MCF 10A (cell line): Measurements from ENCODE around the gene CYSTM1. TPM values are rescaled to one million over a fixed set of nuclear protein-coding genes. Genes with fewer than 3 reads are reported as not detected.

Source experiments
- BruUV-seq: library from RNA; stranded (reverse); fragments of 400-500 nt; replicated peaks from 2 replicates; lab custom pipeline; 2021; lab: Mats Ljungman, UMichigan
- CTCF ChIA-PET: fragments of 300-600 bp; sonication (Branson Sonifier 250); formaldehyde crosslinking; extraction: SDS; loops from one replicate; lab custom pipeline; 2021; ENCODE audit warnings: antibody characterized with exemption, inconsistent platforms; lab: Yijun Ruan, JAX
- POLR2A ChIA-PET: fragments of 300-600, 350-650 bp; sonication (Branson Sonifier 250); formaldehyde crosslinking; extraction: SDS; loops from one replicate; lab custom pipeline; 2020; ENCODE audit warnings: antibody characterized with exemption, inconsistent platforms; lab: Yijun Ruan, JAX
- DNase-seq: peaks from one replicate; pipeline ENCODE4 v3.0.0-alpha.2; 2018; ENCODE audit not compliant: unreplicated experiment
- H3K27ac Mint-ChIP-seq: one replicate; pipeline ENCODE4 v1.8.0; 2022; ENCODE audit warnings: mild to moderate bottlenecking, low read depth, mixed read lengths; ENCODE audit not compliant: unreplicated experiment
- H3K27me3 Mint-ChIP-seq: one replicate; pipeline ENCODE4 v1.8.0; 2022; ENCODE audit warnings: mixed read lengths; ENCODE audit not compliant: insufficient read depth, unreplicated experiment
- H3K36me3 Mint-ChIP-seq: one replicate; pipeline ENCODE4 v1.8.0; 2022; ENCODE audit warnings: mild to moderate bottlenecking, moderate library complexity, mixed read lengths; ENCODE audit not compliant: insufficient read depth, unreplicated experiment
- H3K4me1 Mint-ChIP-seq: one replicate; pipeline ENCODE4 v1.8.0; 2022; ENCODE audit warnings: mixed read lengths; ENCODE audit not compliant: insufficient read depth, unreplicated experiment
- H3K4me3 Mint-ChIP-seq: one replicate; pipeline ENCODE4 v1.8.0; 2022; ENCODE audit warnings: mild to moderate bottlenecking, moderate library complexity, mixed read lengths; ENCODE audit not compliant: unreplicated experiment
- H3K9me3 Mint-ChIP-seq: one replicate; pipeline ENCODE4 v1.8.0; 2022; ENCODE audit warnings: mixed read lengths; ENCODE audit not compliant: unreplicated experiment
- intact Hi-C: fragments of 100-400 bp; cut with micrococcal nuclease; formaldehyde crosslinking; loops from 2 replicates; pipeline ENCODE4 v1.14.1; 2022
- total RNA-seq: library from RNA; stranded (reverse); gene quantifications from 2 replicates; pipeline ENCODE4 v1.2.3, GENCODE V29; 2022
- TF ChIP-seq, protein P1 (sequence below): fragments of 200-600 bp; IDR thresholded peaks from one replicate; pipeline ENCODE4 v1.8.0; 2022; ENCODE audit warnings: antibody characterized with exemption, mild to moderate bottlenecking; ENCODE audit not compliant: unreplicated experiment

The CYSTM1 gene
- total RNA-seq, 1 experiment from 2014 or later = 59.4 TPM

GRCh38 chr5:140140435-140140834 is 34.6 kb upstream of the CYSTM1 start:
- peaks cover 11% of the 10 kb centered on the region for H3K36me3 Mint-ChIP-seq
- peak; percentile 43 for DNase-seq
- no peaks in the 10 kb centered on the region for H3K27me3 Mint-ChIP-seq
- no peak overlapping the region for H3K27ac Mint-ChIP-seq
- CTCF ChIA-PET = interaction anchor here (0.6 to 7.3 kb wide), 11 partner anchors 11 to 193 kb away, joined by 3 to 89 read pairs (median 3); partner anchors contain the start of gene PURA
- peaks cover 22% of the 10 kb centered on the region for H3K4me1 Mint-ChIP-seq
- TF ChIP-seq, protein P1, sequence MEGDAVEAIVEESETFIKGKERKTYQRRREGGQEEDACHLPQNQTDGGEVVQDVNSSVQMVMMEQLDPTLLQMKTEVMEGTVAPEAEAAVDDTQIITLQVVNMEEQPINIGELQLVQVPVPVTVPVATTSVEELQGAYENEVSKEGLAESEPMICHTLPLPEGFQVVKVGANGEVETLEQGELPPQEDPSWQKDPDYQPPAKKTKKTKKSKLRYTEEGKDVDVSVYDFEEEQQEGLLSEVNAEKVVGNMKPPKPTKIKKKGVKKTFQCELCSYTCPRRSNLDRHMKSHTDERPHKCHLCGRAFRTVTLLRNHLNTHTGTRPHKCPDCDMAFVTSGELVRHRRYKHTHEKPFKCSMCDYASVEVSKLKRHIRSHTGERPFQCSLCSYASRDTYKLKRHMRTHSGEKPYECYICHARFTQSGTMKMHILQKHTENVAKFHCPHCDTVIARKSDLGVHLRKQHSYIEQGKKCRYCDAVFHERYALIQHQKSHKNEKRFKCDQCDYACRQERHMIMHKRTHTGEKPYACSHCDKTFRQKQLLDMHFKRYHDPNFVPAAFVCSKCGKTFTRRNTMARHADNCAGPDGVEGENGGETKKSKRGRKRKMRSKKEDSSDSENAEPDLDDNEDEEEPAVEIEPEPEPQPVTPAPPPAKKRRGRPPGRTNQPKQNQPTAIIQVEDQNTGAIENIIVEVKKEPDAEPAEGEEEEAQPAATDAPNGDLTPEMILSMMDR = no peak
- POLR2A ChIA-PET = interaction anchor here (1.2 to 4.1 kb wide), 6 partner anchors 9 to 34 kb away, joined by 3 to 18 read pairs (median 10); partner anchors contain the start of gene PURA
- intact Hi-C loops = no loop called here
- no peaks in the 10 kb centered on the region for H3K9me3 Mint-ChIP-seq
- BruUV-seq = no TSS peak
- H3K4me3 Mint-ChIP-seq = no peak overlapping the region

GRCh38 chr5:140141241-140141640 is 33.7 kb upstream of the CYSTM1 start:
- Mint-ChIP-seq H3K27ac (peak overlapping the region; percentile 1), H3K36me3 (peaks cover 11% of the 10 kb centered on the region), H3K4me1 (peaks cover 22% of the 10 kb centered on the region), H3K4me3 (no peak overlapping the region), H3K9me3 (no peaks in the 10 kb centered on the region), H3K27me3 (no peaks in the 10 kb centered on the region)
- intact Hi-C loops = no loop called here
- no TSS peak for BruUV-seq
- ChIA-PET POLR2A (interaction anchor here (0.6 to 4.1 kb wide), 13 partner anchors 12 to 204 kb away, joined by 3 to 18 read pairs (median 3); partner anchors contain the start of genes CYSTM1 and PURA), CTCF (interaction anchor here (0.6 to 6.6 kb wide), 9 partner anchors 13 to 172 kb away, joined by 3 to 109 read pairs (median 4); partner anchors contain the start of gene PURA)
- peak; percentile 36 for DNase-seq
- TF ChIP-seq, protein P1 = no peak

DNA sequence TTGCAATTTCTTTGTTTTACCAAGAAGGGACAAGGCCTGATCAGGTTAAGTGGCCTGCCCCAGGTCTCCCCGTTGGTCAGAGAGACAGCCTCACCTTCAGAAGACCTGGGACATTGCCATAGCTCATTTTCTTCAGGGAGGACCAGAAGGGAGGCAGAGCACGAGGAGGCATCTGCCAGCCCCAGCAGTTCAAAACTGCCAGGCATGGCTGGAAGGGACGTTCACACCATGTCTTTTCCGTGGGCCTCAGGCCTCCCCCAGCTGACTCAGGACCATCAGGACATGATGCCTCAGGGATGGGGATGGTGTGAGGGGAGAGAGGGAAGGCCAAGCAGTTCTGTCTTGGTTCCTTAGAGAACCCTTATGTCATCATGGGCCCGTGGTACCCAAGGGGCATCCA is 32.7 kb upstream of the CYSTM1 start:
- peaks cover 22% of the 10 kb centered on the region for H3K4me1 Mint-ChIP-seq
- no peak for DNase-seq
- no peak overlapping the region for H3K27ac Mint-ChIP-seq
- ChIA-PET POLR2A (interaction anchor here (1.4 to 4.1 kb wide), 3 partner anchors 13 to 35 kb away, joined by 5 to 18 read pairs (median 16); partner anchors contain the start of gene PURA), CTCF (interaction anchor here (0.7 to 6.6 kb wide), 9 partner anchors 12 to 173 kb away, joined by 3 to 109 read pairs (median 5); partner anchors contain the start of gene PURA)
- no peaks in the 10 kb centered on the region for H3K27me3 Mint-ChIP-seq
- H3K36me3 Mint-ChIP-seq = peaks cover 10% of the 10 kb centered on the region
- no TSS peak for BruUV-seq
- no peak overlapping the region for H3K4me3 Mint-ChIP-seq
- no peaks in the 10 kb centered on the region for H3K9me3 Mint-ChIP-seq
- TF ChIP-seq, protein P1 = no peak
- intact Hi-C loops = no loop called here

- no peaks in the 10 kb centered on the region for H3K27me3 Mint-ChIP-seq
- H3K27ac Mint-ChIP-seq = no peak overlapping the region
- no peaks in the 10 kb centered on the region for H3K9me3 Mint-ChIP-seq
- peaks cover 4% of the 10 kb centered on the region for H3K36me3 Mint-ChIP-seq
- no TSS peak for BruUV-seq
- CTCF ChIA-PET = interaction anchor here (0.6 to 6.6 kb wide), 14 partner anchors 8 to 210 kb away, joined by 3 to 109 read pairs (median 4); partner anchors contain the start of gene PURA
- intact Hi-C loops = no loop called here
- POLR2A ChIA-PET = interaction anchor here (4.1 kb wide), 1 partner anchor 29 kb away, joined by 18 read pairs; the partner anchor contains the start of gene PURA
- H3K4me3 Mint-ChIP-seq = no peak overlapping the region
- DNase-seq = no peak
- H3K4me1 Mint-ChIP-seq = peaks cover 22% of the 10 kb centered on the region
- TF ChIP-seq, protein P1 = no peak
Observed at GRCh38 chr5:140142856-140143255, 32.1 kb upstream of the CYSTM1 start.
